GM10266 (cell line): ENCODE results near the gene DOLPP1.

Experiments used
- DNase-seq: peaks from one replicate; pipeline ENCODE4 v3.0.0; 2012; ENCODE audit errors: extremely low spot score
- TF ChIP-seq, protein P1 (sequence below): IDR thresholded peaks from 2 replicates; pipeline ENCODE4 v1.5.1; 2012; ENCODE audit warnings: mild to moderate bottlenecking, low read depth; ENCODE audit not compliant: control insufficient read depth, insufficient read depth; ENCODE audit errors: missing control alignments

DOLPP1 gene

DNA sequence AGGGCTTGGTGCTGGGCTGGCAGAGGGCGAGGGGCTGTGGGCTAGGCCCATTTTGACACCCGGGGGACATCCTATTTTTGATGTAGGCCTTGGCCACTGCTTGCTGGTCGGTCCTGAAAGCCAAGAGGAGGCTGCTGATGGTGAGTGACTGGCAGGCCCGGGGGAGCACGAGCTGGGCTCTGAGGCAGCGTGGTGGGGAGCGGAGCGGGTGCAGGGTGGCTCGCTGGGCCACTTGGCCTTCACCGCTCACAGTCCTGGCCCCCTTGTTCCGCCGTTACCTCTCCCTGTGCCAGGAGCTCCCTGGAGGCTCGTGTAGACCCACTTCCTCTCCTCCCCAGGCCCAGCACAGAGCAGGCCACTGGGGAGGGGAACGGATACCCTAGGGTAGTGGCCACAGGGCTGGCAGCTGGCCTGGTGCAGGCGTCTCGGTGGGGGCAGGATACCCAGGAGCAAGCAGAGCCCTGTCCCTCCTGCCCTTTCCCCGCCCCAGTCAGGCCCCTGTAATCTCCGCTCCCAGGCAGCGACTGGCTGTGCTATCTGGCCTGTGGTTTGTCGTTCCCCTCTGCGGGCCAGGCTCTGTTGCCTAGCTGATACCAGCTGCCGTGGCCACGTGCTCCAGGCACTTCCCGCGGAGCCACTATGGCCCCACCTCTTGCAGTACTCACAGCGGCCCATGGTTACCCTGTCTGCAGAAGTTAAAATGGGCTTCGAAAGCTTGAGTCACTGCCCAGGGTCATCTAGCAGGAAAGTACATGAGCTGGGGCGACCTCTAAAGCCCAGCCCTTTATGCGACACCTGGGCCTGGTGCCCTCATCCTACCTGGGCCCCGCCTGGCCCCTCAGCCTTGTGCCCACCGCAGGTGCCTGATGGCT is 11.7 kb upstream of the DOLPP1 start:
- TF ChIP-seq, protein P1, sequence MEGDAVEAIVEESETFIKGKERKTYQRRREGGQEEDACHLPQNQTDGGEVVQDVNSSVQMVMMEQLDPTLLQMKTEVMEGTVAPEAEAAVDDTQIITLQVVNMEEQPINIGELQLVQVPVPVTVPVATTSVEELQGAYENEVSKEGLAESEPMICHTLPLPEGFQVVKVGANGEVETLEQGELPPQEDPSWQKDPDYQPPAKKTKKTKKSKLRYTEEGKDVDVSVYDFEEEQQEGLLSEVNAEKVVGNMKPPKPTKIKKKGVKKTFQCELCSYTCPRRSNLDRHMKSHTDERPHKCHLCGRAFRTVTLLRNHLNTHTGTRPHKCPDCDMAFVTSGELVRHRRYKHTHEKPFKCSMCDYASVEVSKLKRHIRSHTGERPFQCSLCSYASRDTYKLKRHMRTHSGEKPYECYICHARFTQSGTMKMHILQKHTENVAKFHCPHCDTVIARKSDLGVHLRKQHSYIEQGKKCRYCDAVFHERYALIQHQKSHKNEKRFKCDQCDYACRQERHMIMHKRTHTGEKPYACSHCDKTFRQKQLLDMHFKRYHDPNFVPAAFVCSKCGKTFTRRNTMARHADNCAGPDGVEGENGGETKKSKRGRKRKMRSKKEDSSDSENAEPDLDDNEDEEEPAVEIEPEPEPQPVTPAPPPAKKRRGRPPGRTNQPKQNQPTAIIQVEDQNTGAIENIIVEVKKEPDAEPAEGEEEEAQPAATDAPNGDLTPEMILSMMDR, result no peak
- DNase-seq, result peak; percentile 69

DNA sequence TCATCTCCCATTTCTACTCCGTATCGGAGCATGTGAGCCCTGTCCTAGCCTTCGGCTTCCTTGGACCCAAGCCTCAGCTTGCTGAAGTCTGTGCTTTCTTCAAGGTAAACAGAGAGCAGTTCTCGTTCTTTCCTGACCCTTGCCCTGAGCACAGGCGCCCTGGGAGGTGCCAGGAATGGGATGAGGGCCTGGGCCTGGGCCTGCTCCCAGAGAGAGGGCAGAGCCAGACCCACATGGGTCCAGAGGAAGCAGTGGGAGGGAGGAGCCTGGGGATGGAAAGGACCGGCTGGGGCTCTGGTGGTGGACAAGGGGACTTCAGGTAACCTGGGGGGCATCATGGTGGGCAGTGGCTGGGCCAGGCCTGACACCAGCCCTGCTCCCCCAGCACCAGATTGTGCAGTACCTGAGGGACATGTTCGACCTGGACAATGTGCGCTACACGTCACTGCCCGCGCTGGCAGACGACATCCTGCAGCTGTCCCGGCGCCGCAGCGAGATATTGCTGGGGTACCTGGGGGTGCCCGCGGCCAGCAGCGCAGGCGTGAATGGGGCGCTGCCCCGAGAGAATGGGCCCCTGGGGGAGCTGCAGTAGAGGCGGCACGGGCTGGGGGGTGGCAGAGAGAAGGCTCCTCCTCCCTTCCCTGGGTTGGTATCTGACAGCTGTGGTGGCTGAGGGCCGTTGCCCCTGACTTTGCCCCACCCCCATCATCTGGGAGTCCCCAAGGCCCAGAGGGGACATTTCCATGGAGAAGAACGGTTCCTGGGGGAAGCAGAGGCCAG is 10.9 kb upstream of the DOLPP1 start:
- TF ChIP-seq, protein P1, result no peak
- no peak for DNase-seq

DNA sequence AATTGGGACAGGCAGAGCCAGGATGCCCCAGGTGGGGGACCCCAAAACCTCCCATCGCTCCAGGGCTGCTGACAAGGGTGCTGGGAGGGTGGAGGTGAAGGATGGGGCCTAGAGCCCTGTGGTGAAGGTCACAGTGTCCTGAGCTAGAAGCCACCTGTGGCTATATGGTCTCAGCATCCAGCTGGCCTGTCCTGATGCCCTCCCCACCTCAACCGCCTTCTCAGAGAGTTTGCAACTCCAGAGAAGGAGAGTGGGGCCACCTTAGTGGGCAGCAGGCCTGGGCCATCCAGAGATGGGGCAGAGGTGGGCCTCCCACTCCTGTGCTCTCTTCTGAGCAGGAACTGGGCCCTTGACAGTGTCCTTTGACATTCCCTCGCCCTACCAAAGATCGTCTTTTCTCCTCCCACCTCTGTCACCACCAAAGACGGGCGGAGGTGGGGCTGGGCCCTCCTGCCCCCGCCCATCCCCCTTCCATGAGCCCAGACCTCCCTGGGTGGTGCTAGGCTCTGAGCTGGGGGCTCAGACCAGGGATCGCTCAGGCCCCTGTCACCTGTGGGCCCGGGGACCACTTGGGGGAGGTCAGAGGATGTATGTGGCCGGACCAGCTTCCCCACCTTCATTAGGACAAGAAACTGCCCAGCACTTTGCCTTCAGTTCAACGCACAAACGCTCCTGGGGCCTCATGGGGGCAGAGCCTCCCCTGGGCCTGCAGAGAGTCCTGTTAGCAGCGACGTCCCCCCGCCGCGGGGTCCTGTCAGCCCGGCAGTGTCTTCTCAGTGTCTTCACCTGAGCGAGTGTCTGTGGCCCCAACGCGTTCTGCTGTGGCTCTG is 10.0 kb upstream of the DOLPP1 start:
- TF ChIP-seq, protein P1, result no peak
- no peak for DNase-seq

DNA sequence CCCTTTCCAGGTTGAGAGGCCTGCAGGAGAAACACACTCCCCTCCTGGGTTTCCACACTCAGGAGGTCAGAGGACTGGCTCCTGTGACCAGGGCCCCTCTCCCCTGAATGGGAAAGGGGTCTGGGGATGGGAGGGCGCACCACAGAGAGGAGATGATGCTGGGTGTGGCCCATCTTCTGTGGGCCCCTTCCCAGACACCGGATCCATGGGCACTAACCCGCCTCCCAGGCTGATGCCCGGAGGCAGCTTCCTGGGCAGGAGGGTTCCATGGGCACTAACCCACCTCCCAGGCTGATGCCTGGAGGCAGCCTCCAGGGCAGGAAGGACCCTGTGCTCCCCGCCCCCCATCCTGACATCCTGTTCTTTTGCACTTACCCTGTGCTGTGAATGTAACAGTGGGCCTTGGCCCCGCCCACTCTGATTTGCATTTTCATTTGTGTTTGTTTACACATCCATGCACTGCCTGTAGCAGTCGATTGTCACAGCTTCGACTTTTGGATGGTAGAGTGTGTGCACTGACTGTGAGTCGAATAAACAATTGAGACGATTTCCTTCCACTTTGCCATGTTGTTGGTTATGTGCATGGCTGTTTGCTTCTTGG is 9.3 kb upstream of the DOLPP1 start:
- no peak for DNase-seq
- TF ChIP-seq, protein P1, result no peak

DNA sequence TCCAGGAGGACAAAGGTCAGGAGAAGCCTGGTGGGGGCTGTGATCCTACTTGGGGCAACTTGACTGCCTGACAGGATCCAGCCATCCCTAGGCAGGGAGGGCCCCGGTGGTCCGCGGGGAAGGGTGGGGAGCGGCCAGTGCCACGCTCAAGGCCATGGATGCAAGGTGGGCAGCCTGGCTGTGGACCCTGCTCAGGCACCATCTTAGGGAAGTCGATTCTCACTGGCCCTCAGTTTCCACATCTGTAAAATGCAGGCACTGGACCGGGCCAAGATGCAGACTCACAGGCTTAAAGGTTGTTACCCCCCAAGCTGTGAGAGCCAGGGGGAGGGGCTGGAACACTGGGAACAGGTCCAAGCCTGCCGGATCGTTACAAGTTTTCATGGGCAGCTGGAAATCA is 8.7 kb upstream of the DOLPP1 start:
- no peak for DNase-seq
- TF ChIP-seq, protein P1, result no peak

DNA sequence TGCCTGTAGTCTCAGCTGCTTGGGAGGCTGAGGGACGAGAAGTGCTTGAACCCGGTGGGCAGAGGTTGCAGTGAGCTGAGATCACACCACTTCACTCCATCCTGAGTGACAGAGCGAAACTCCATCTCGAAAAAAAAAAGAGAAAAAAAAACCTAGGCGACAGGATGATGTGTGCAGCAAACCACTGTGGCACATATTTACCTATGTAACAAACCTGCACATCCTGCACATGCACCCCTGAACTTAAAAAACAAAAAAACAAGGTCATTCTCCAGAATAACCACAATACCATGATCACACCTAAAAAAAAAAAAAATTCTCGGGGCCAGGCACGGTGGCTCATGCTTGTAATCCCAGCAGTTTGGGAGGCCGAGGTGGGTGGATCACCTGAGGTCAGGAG is 7.5 kb upstream of the DOLPP1 start:
- DNase-seq, result no peak
- TF ChIP-seq, protein P1, result no peak
